ENCODE measurements around the gene EIF3F. TPM values are rescaled to one million over a fixed set of nuclear protein-coding genes. Genes with fewer than 3 reads are reported as not detected.

Gene EIF3F
- total and polyA plus RNA-seq, 2 of the 4 experiments (the other 2 are of a cell fraction), result 279 to 306 TPM

- intact Hi-C loops (cut with micrococcal nuclease) (no loop called here), in situ Hi-C loops (cut with MboI; ENCODE audit: low sequenced_read_pairs) (loop anchor here (5.0 kb wide), 1 partner anchor 89 kb away; no protein-coding TSS in a partner anchor), dilution Hi-C loops (cut with HindIII; ENCODE audit: low sequenced_read_pairs, unreplicated experiment) (no loop called here)
- DNase-seq (no peak), ATAC-seq (ENCODE audit: low read depth) (no peak)
- BruUV-seq (replicated peaks), result no TSS peak
- H3K4me3 ChIP-seq (ENCODE audit: insufficient read depth, low read depth, low read length), result no peak overlapping the region
- H2AK9ac ChIP-seq (replicated peaks; ENCODE audit: low read depth, low read length, poor library complexity), result no peak overlapping the region
- H4K8ac ChIP-seq (ENCODE audit: low read depth in 2 of 2, low read length in 2 of 2), result no peak overlapping the region
- H3K23ac ChIP-seq (ENCODE audit: low read depth, low read length), result no peak overlapping the region
- no peak overlapping the region for H3K9ac ChIP-seq (ENCODE audit: low read depth, low read length)
- no peak overlapping the region for H2BK5ac ChIP-seq (ENCODE audit: low read depth, low read length, poor library complexity, severe bottlenecking)
- H2BK120ac ChIP-seq (ENCODE audit: low read depth, low read length), result no peak overlapping the region
- H3K79me1 ChIP-seq (ENCODE audit: low read depth in 1 of 2, low read length in 2 of 2), result no peaks in the 10 kb centered on the region
- H3K18ac ChIP-seq (ENCODE audit: low read depth, low read length), result no peak overlapping the region
- H3K4me1 ChIP-seq (ENCODE audit: control insufficient read depth, insufficient read depth, low read length), result peaks cover 10% of the 10 kb centered on the region
- no peaks in the 10 kb centered on the region for H3K36me3 ChIP-seq (ENCODE audit: control insufficient read depth, insufficient read depth, low read length)
- no peak overlapping the region for H4K91ac ChIP-seq (ENCODE audit: insufficient read depth, low read depth, low read length)
- no peak overlapping the region for H2BK15ac ChIP-seq (ENCODE audit: low read depth, low read length)
- H4K5ac ChIP-seq (ENCODE audit: low read depth, low read length), result no peak overlapping the region
- peaks cover 3% of the 10 kb centered on the region; the same call in 1 of the 2 replicates for H4K20me1 ChIP-seq (ENCODE audit: insufficient read depth, low read length)
- WGBS, 2 experiments (ENCODE audit: extremely low coverage in 2 of 2, insufficient read length in 1 of 2), result 47% methylated on average over 2 of the region's 4 CpGs; no CpG with 5 or more reads in 1 of the 2 experiments
- H2BK20ac ChIP-seq (ENCODE audit: low read depth, low read length), result no peak overlapping the region
- H2AK5ac ChIP-seq (ENCODE audit: low read depth, low read length), result no peak overlapping the region
- ChIA-PET CTCF (interaction anchor here (0.6 to 4.0 kb wide), 2 partner anchors 91 to 314 kb away, joined by 11 to 55 read pairs; no protein-coding TSS in a partner anchor), POLR2A (ENCODE audit: unreplicated experiment) (no interaction called here)
- H3K27ac ChIP-seq (ENCODE audit: insufficient read depth, low read length), result no peak overlapping the region
- H3K56ac ChIP-seq (ENCODE audit: extremely low read depth, insufficient read depth, low read length), result no peak overlapping the region
- H3K9me1 ChIP-seq (ENCODE audit: insufficient read depth, low read length), result peaks cover 8% of the 10 kb centered on the region
- TF ChIP-seq, protein P1, sequence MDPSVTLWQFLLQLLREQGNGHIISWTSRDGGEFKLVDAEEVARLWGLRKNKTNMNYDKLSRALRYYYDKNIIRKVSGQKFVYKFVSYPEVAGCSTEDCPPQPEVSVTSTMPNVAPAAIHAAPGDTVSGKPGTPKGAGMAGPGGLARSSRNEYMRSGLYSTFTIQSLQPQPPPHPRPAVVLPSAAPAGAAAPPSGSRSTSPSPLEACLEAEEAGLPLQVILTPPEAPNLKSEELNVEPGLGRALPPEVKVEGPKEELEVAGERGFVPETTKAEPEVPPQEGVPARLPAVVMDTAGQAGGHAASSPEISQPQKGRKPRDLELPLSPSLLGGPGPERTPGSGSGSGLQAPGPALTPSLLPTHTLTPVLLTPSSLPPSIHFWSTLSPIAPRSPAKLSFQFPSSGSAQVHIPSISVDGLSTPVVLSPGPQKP (IDR thresholded peaks at IDR 0.05; ENCODE audit: borderline replicate concordance, low read depth, low read length), result no peak
- TF ChIP-seq RAD21 (IDR thresholded peaks at IDR 0.05; ENCODE audit: low read length), result no peak
- TF ChIP-seq SMC3 (IDR thresholded peaks at IDR 0.05; ENCODE audit: low read depth, low read length), result no peak
- TF ChIP-seq MXI1 (IDR thresholded peaks at IDR 0.05; ENCODE audit: borderline replicate concordance, low read depth, low read length), result no peak
- TF ChIP-seq USF2 (IDR thresholded peaks at IDR 0.05; ENCODE audit: low read depth, low read length), result no peak
- no peak for TF ChIP-seq MAFK (IDR thresholded peaks at IDR 0.05; ENCODE audit: low read depth, low read length)
- TF ChIP-seq CEBPB (IDR thresholded peaks at IDR 0.05; ENCODE audit: low read depth, low read length), result no peak
- TF ChIP-seq MAZ (IDR thresholded peaks at IDR 0.05; ENCODE audit: borderline replicate concordance, low read depth, low read length), result no peak
- no peak for TF ChIP-seq RFX5 (IDR thresholded peaks at IDR 0.05; ENCODE audit: low read depth, low read length)
- TF ChIP-seq RCOR1 (IDR thresholded peaks at IDR 0.05; ENCODE audit: insufficient replicate concordance, low read length), result no peak
- TF ChIP-seq BHLHE40 (IDR thresholded peaks at IDR 0.05; ENCODE audit: low read depth, low read length), result no peak
- TF ChIP-seq NFE2L2 (IDR thresholded peaks at IDR 0.05; ENCODE audit: low read depth, low read length), result no peak
- TF ChIP-seq FOS (IDR thresholded peaks at IDR 0.05; ENCODE audit: low read depth, low read length), result no peak
- no peak for TF ChIP-seq CHD1 (IDR thresholded peaks at IDR 0.05; ENCODE audit: low read depth, low read length)
- TF ChIP-seq POLR2A (IDR thresholded peaks at IDR 0.05; ENCODE audit: low read depth, low read length), result no peak
- TF ChIP-seq CTCF (conservative IDR thresholded peaks at IDR 0.05; ENCODE audit: low read depth, low read length), result no peak
- no peak overlapping the region for H3K4ac ChIP-seq (ENCODE audit: low read depth, low read length)
- no peaks in the 10 kb centered on the region for H3K9me3 ChIP-seq (ENCODE audit: control insufficient read depth, insufficient read depth, low read length)
- no peak overlapping the region for H3K14ac ChIP-seq (replicated peaks; ENCODE audit: low read depth, low read length)
- H3K4me2 ChIP-seq (ENCODE audit: low read depth, low read length), result no peak overlapping the region
- H2AFZ ChIP-seq (replicated peaks; ENCODE audit: low read length, poor library complexity), result no peak overlapping the region
- no peaks in the 10 kb centered on the region for H3K27me3 ChIP-seq (ENCODE audit: control insufficient read depth, insufficient read depth, low read length)
Measured at GRCh38 chr11:8008212-8008611, 21.1 kb downstream of the EIF3F start.
